ENCODE results near the gene IRAK3. TPM values are rescaled to one million over a fixed set of nuclear protein-coding genes. Genes with fewer than 3 reads are reported as not detected.

The IRAK3 gene
- total RNA-seq, 1 experiment from 2014 or later, result 0.70 TPM

GRCh38 chr12:66187821-66188220, 1.2 kb upstream of the IRAK3 start (continued):
- TF ChIP-seq GRHL2 (CRISPR knock-in tag; IDR thresholded peaks at IDR 0.05; ENCODE audit: insufficient replicate concordance, severe bottlenecking), result no peak

GRCh38 chr12:66189486-66189843, 451 bp downstream of the IRAK3 start:
- Mint-ChIP-seq H3K4me1 (peaks cover 2% of the 10 kb centered on the region; the same call in 1 of the 2 replicates), H3K9me3 (peaks cover 5% of the 10 kb centered on the region), H3K27ac (no peak overlapping the region), H3K36me3 (peaks cover 4% of the 10 kb centered on the region; the same call in 1 of the 2 replicates), H3K27me3 (ENCODE audit: low read depth) (peaks cover 70% of the 10 kb centered on the region), H3K4me3 (peak overlapping the region; percentile 61)
- TF ChIP-seq ELF4 (CRISPR knock-in tag; IDR thresholded peaks at IDR 0.05; ENCODE audit: low read depth), result no peak
- TF ChIP-seq USF2 (CRISPR knock-in tag; IDR thresholded peaks at IDR 0.05), result no peak
- peak; percentile 34; the same call in 1 of the 2 replicates for TF ChIP-seq ZNF423 (CRISPR knock-in tag; IDR thresholded peaks at IDR 0.05)
- ATAC-seq (no peak), DNase-seq (ENCODE audit: low spot score) (no peak)
- POLR2A ChIA-PET, result no interaction called here
- CTCF ChIA-PET, result interaction anchor here (0.6 to 1.4 kb wide), 3 partner anchors 13 to 44 kb away, joined by 3 to 6 read pairs (median 5); no protein-coding TSS in a partner anchor

- no peak for ATAC-seq
- no peak overlapping the region for H3K27ac Mint-ChIP-seq
- no peak for TF ChIP-seq CREM (CRISPR knock-in tag; IDR thresholded peaks at IDR 0.05)
- no peak for TF ChIP-seq CBFB (CRISPR knock-in tag; IDR thresholded peaks at IDR 0.05; ENCODE audit: low read depth)
- TF ChIP-seq NFATC4 (CRISPR knock-in tag; IDR thresholded peaks at IDR 0.05), result no peak
- TF ChIP-seq ZNF121 (CRISPR knock-in tag; IDR thresholded peaks at IDR 0.05), result no peak
- TF ChIP-seq ZNF317 (CRISPR knock-in tag; IDR thresholded peaks at IDR 0.05; ENCODE audit: borderline replicate concordance, low read depth), result no peak
- TF ChIP-seq ZNF671 (CRISPR knock-in tag; IDR thresholded peaks at IDR 0.05), result no peak
- no peak for TF ChIP-seq GABPB1 (CRISPR knock-in tag; IDR thresholded peaks at IDR 0.05)
- no peak for TF ChIP-seq TCF7 (CRISPR knock-in tag; IDR thresholded peaks at IDR 0.05; ENCODE audit: low read depth)
- no peak for TF ChIP-seq PREB (CRISPR knock-in tag; IDR thresholded peaks at IDR 0.05; ENCODE audit: borderline replicate concordance)
- no peak for TF ChIP-seq ESRRA (CRISPR knock-in tag; IDR thresholded peaks at IDR 0.05; ENCODE audit: borderline replicate concordance)
- no peak for TF ChIP-seq ETV6 (CRISPR knock-in tag; IDR thresholded peaks at IDR 0.05)
- TF ChIP-seq FOXP4 (CRISPR knock-in tag; IDR thresholded peaks at IDR 0.05), result no peak
- TF ChIP-seq USF1 (CRISPR knock-in tag; IDR thresholded peaks at IDR 0.05), result no peak
- no peak for TF ChIP-seq RELA (CRISPR knock-in tag; IDR thresholded peaks at IDR 0.05; ENCODE audit: borderline replicate concordance)
- TF ChIP-seq OVOL2 (CRISPR knock-in tag; IDR thresholded peaks at IDR 0.05; ENCODE audit: borderline replicate concordance), result no peak
- no peak for TF ChIP-seq ZNF532 (CRISPR knock-in tag; IDR thresholded peaks at IDR 0.05; ENCODE audit: borderline replicate concordance)
- no peak for TF ChIP-seq ZNF396 (CRISPR knock-in tag; IDR thresholded peaks at IDR 0.05; ENCODE audit: borderline replicate concordance)
- TF ChIP-seq PRDM15 (CRISPR knock-in tag; IDR thresholded peaks at IDR 0.05), result no peak
- H3K27me3 Mint-ChIP-seq (ENCODE audit: low read depth), result peaks cover 65% of the 10 kb centered on the region
- CTCF ChIA-PET, result no interaction called here
- no peak for DNase-seq (ENCODE audit: low spot score)
- POLR2A ChIA-PET, result no interaction called here
- H3K4me1 Mint-ChIP-seq, result peaks cover 2% of the 10 kb centered on the region; the same call in 1 of the 2 replicates
- H3K36me3 Mint-ChIP-seq, result peaks cover 4% of the 10 kb centered on the region; the same call in 1 of the 2 replicates
- H3K9me3 Mint-ChIP-seq, result peaks cover under 1% of the 10 kb centered on the region
- H3K4me3 Mint-ChIP-seq, result peak overlapping the region; percentile 61
Measured at GRCh38 chr12:66189889-66190288, 875 bp downstream of the IRAK3 start.
